ENCODE measurements around the gene EXOC4.

EXOC4 gene

DNA sequence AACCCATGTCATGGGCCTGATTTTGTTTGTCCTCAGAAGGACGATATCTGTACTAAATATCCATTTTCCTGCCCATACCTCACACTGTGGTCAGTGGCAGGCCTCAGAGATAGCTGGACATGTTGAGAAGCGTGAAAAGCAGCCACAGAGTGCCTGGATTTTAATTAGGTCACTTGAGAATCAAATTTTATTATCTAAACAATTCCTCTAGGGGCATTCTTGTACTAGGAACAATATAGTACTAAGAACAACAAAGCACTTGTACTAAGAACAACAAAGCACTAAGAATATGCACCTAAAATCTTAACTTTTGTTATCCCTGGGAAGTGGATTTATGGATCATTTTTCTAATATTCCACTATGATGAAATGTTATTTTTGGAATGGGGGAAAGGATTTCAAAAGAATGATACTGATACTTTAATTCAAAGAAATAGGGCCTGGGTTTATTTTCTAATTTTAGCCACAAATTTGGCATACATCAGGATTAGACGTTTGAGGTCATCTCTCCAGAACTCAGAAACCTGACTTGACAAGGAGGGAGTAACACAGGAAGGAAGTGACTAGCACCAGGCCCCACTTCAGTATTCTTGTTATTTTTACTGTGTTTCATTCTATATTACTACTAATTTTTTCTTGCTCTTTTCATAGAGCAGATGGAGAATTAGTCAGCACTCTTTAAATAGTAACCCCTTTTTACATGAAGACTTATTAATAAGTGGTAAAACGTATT is 112.2 kb downstream of the EXOC4 start:
- DNase-seq (ENCODE audit: low read depth), result no peak

DNA sequence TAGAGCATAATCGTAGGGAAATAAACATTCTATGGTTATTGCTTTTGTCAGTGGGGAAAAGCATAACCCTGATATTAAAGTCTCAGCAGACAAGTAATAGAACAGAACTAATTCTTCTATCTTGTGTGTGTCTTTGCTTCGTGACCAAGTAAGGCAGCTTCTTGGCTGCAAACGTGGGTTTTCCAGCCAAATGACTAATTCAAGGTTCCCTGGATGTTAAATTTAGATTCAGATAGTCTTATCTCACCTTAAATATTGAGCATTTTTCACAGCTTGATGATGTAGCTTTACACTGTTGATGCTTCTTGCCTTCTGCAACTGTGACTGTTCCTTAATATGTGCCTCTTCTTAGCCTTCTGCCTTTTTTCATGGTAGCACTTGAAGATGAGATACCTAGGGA is 113.0 kb downstream of the EXOC4 start:
- DNase-seq (ENCODE audit: low read depth), result no peak

DNA sequence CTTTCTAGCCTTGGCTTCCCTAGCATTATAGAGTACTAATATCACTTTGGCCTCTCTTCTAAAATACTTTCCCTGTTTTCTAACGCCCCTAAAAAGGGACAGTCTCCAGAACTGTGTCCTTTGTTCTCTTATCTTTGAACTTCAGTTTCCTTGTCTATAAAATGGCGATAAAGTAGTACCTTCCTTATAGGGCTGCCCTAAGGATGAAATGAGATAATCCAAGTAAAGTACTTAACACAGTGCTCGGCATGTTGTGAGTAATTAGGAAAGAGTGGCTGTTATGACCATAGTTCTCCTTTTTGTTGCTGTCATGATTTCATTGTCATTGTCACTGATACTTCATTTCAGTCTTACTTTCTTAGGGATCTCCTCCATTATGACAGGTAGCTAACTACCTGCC is 114.7 kb downstream of the EXOC4 start:
- DNase-seq (ENCODE audit: low read depth), result no peak

GRCh38 chr7:133369130-133369529 is 116.3 kb downstream of the EXOC4 start:
- DNase-seq (ENCODE audit: low read depth), result no peak

GRCh38 chr7:133371616-133372015 is 118.7 kb downstream of the EXOC4 start:
- no peak for DNase-seq (ENCODE audit: low read depth)

DNA sequence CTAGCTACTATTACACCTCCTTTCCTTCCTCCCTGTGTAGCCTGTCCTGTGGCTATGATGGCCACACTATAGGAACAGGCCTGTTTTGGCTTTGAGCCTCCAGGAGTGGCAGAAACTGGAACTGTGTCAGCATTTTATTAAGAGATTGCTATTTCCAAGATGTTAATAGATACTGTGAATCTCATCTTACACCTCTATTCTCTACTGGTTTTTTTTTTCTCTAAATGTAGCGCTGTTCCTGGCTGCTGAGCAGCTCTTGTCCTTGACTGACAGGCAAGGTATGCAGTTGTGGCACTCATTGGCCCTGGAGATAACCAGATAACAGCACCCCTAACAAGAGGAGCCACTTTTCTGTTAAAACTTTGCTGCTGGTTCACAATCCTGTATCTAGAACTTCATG is 119.5 kb downstream of the EXOC4 start:
- no peak for DNase-seq (ENCODE audit: low read depth)

- DNase-seq (ENCODE audit: low read depth), result no peak
Observed at GRCh38 chr7:133376514-133376913, 123.6 kb downstream of the EXOC4 start.

- DNase-seq (ENCODE audit: low read depth), result no peak
Observed at GRCh38 chr7:133381965-133382364, 129.1 kb downstream of the EXOC4 start.

DNA sequence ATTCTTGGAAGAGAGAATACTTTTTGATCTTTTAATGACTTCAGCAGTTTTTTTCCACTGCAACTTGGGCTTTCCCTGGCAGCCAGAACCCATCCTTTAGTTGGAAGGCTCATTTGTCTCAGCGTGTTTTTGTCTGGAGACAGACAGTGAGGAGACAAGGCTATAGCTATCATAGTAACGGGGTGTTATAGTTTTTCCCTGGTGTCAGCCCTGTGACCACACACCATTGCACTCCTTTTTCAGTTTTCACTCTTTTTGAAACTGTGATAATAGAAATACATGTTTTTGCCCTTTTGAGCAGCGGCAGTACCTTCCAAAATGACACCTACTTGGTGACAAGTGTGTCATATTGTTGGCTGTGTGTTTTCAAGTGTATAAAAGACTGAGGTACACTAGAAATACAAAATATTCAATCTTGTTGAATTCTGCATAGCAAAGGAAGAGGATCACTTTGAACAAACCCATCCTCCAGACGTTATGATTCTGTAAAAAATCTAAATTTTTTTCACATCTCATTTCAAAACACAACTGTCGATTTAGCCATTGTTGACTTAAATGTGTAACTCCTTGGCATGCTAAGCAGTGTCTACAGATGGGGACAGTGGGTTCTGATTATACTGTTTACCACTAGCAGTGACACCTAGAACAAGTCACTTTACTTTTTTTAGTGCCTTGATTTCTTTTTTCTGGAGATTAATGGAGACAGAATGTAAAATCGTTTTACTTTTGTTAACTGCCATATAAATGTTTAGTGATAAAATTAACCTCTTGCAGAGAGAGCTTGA is 130.1 kb downstream of the EXOC4 start:
- no peak for DNase-seq (ENCODE audit: low read depth)

- no peak for DNase-seq (ENCODE audit: low read depth)
Observed at GRCh38 chr7:133386205-133386604, 133.3 kb downstream of the EXOC4 start.

GRCh38 chr7:133389727-133390126 is 136.8 kb downstream of the EXOC4 start:
- no peak for DNase-seq (ENCODE audit: low read depth)

DNA sequence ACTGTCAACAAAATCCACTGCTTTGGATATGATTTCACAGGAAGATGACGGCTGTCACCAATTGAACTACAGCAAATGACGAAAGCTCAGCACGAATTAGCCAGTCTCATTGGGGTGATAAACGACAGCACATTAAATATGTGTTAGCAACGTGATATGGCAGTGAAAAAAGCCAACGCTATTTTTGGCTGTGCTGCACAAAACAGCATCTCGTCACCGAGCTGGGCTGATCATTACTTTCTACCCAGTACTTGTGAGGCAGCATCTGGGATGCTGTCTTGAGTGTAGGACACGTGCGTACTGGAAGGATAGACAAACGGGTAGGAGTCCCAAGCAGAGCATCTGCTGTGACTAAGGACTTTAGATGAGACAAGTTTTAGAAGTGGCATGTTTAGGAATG is 138.3 kb downstream of the EXOC4 start:
- no peak for DNase-seq (ENCODE audit: low read depth)

DNA sequence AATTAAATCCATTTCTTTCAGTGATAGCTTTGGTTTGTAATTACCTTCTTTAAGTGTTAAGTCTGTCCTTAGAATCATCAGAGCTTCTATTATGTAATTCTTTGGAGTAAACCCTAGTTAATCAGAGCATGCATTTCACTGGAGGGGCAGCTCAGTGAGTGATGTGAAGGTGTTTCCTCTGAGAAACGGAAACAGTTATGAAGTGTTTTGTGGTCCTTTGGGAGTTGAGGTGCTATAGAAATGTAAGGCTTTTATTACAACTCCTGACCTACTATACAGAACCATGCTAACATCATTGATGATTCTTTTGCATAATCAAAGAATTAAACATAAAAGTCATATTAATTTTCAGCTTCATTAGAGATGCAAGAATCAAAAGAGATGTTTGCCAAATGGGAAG is 141.5 kb downstream of the EXOC4 start:
- no peak for DNase-seq (ENCODE audit: low read depth)

DNA sequence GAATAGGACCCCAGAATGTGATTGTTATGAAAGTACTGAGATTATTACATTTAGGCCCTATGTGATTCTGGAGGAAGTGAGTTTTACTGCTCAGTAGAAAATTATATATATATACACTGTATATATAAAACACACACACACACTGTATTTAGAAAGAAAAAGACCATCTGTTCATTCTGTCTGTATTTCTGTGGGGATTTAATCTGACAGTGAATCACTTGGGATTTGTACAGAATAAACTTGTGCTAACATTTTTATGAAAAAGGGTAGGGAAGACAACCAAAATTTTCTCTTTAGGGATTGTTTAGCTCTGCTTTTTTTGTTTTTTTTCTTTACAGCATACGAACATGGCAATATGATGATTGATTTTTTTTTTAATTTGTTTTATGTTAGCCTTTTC is 142.7 kb downstream of the EXOC4 start:
- no peak for DNase-seq (ENCODE audit: low read depth)

GRCh38 chr7:133398506-133398905 is 145.6 kb downstream of the EXOC4 start:
- no peak for DNase-seq (ENCODE audit: low read depth)

DNA sequence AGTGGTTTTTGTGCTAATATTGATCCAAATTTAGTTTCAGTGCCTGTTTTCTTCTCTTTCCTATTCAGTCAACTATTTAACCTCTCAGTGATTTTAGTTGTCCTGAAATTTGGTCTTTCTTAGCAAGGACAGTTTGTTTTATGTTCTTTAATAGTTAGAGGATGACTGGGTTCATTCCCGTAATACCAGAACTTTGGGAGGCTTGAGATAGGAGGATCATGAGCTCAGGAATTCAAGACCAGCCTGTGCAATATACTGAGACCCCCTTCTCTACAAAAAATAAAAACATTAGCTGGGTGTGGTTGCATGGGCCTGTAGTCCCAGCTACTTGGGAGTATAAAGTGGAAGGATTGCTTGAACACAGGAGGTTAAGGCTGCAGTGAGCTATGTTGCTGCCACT is 148.3 kb downstream of the EXOC4 start:
- no peak for DNase-seq (ENCODE audit: low read depth)

DNA sequence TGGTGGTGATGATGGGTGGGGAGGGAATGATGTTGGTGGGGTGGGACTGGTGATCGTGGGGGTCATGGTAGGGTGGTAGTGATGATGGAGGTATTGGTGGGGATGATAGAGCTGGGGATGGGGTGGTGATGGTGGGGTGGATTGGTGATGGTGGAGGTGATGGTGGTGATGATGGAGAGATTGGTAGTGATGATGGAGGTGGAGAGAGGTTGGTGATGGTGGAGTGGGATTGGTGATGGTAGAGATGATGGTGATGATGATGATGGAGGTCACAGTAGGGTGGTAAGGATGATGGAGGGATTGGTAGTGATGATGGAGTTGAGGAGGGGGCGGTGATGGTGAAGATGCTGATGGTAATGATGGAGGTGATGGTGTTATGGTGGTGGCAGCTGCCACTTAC is 155.3 kb downstream of the EXOC4 start:
- DNase-seq (ENCODE audit: low read depth), result no peak

DNA sequence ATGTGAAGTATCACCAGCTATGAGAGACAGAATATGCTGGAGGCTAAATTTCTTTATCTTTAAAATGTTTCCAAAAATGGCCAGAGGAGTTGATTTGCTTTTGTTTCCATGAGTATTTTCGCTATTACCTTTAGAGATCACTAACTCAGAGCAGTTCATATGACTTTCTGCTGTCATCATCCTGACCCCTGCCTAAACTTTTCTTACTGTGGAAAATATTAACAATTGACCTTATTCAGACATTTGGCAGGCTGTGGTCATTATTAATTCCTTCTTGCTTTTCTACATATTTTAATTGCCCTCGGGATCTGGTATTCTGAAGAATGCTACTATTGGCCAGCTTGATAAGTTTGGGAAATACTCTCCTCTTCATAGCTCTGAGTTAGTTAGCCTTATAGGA is 156.5 kb downstream of the EXOC4 start:
- no peak for DNase-seq (ENCODE audit: low read depth)

DNA sequence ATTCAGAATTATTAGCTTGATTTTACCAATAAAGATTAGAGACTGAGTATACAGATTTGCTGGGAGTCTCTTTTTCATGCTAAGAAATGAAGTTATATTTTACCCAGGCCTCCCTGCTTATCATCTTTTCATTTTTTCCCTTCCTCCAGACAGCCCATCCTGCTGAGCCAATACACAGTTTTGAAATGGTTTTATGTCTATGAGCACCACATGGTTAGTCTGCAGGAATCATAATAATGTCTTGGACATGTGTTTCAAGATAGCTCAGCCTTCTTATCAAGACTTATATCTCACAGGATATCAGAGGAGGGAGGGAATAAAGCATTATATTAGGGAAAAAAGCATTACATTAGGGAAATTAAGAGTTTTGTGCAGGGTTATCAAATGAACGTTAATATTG is 157.1 kb downstream of the EXOC4 start:
- no peak for DNase-seq (ENCODE audit: low read depth)

GRCh38 chr7:133411395-133411794 is 158.5 kb downstream of the EXOC4 start:
- no peak for DNase-seq (ENCODE audit: low read depth)

DNA sequence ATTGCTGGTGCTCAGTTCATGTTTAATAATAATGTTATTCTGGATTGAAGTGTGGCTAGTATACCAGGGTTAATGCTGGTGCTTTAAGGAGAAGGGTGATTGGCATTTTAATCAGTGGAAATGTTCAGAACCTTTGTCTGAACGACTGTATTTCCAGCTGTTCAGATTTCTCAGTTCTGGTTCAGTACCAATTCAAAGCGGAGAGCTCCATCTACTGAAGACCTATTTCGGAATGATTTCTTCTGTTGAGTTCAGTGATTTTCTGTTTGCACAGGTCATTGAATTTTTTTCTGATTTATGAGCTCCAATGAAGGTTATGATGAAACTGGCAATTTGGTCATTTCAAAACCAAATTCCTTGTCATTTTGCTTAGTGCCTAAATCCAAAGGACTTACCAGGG is 160.1 kb downstream of the EXOC4 start:
- no peak for DNase-seq (ENCODE audit: low read depth)

DNA sequence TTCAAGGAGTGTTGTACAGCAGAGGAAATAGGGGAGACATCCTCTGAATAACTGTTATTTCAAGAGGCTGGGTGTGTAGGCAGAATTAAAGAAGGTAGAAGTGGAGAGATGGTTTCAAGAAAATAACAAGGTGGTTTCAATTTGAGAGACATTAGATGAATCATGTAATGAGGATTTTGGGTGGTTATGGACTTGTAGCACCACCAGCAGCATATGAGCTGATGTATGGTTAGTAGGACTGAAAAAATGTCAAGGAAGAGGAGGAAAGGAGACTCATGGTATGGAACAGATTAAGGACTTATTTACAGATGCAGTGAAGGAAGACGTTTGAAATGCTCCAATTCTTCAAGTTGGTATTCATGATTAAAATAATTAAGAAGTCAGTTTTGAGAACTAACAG is 166.2 kb downstream of the EXOC4 start:
- no peak for DNase-seq (ENCODE audit: low read depth)

GRCh38 chr7:133423618-133424017 is 170.7 kb downstream of the EXOC4 start:
- DNase-seq (ENCODE audit: low read depth), result no peak

DNA sequence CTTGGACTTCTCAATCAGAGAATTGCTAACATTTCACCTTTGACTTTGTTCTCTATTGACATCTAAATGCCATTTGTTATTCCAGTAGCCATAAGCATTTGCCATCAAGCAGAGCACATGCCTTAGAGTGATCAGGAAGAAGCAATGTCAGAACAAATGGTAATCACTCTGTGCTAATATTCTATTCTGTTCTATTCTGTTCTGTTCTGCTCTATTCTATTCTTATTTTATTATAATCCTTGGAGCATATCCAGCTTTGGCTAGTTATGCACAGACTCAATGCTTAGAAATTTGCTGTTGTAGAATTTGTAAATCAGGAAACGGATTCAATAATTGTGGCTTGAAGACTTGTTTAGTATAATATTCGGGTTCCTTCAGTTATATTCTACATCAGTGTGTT is 175.4 kb downstream of the EXOC4 start:
- DNase-seq (ENCODE audit: low read depth), result no peak
